Effector memory CD4-positive, alpha-beta T cell (primary cell): ENCODE measurements around the gene DUSP7.
"Not testable (repeated sequence)": the region's sequence is repeated elsewhere in the genome, so short reads cannot be mapped to it uniquely, and the experiment has no call there.

ENCODE experiments used
- DNase-seq, 3 donors: peaks; one replicate each; pipeline ENCODE4 v3.0.0-alpha.2; 2020
- H3K27ac ChIP-seq: 2 replicates; pipeline ENCODE4 v1.7.0; 2013; ENCODE audit warnings: mild to moderate bottlenecking, low read length, moderate library complexity; ENCODE audit not compliant: insufficient read depth, poor library complexity, severe bottlenecking
- H3K27me3 ChIP-seq: replicated peaks from 2 replicates; pipeline ENCODE4 v1.7.0; 2013; ENCODE audit warnings: mild to moderate bottlenecking, low read length; ENCODE audit not compliant: insufficient read depth, control insufficient read depth, poor library complexity, severe bottlenecking
- H3K36me3 ChIP-seq: 2 replicates; pipeline ENCODE4 v1.7.0; 2013; ENCODE audit warnings: mild to moderate bottlenecking, low read length, moderate library complexity; ENCODE audit not compliant: control insufficient read depth, insufficient read depth
- H3K4me1 ChIP-seq: 2 replicates; pipeline ENCODE4 v1.7.0; 2013; ENCODE audit warnings: low read length, mild to moderate bottlenecking; ENCODE audit not compliant: control insufficient read depth, insufficient read depth, poor library complexity, severe bottlenecking
- H3K4me3 ChIP-seq: 2 replicates; pipeline ENCODE4 v1.7.0; 2013; ENCODE audit warnings: low read length, low read depth, mild to moderate bottlenecking; ENCODE audit not compliant: insufficient read depth, poor library complexity, severe bottlenecking
- H3K9me3 ChIP-seq: 2 replicates; pipeline ENCODE4 v1.7.0; 2013; ENCODE audit warnings: mild to moderate bottlenecking, low read length, moderate library complexity; ENCODE audit not compliant: control insufficient read depth

Gene DUSP7

DNA sequence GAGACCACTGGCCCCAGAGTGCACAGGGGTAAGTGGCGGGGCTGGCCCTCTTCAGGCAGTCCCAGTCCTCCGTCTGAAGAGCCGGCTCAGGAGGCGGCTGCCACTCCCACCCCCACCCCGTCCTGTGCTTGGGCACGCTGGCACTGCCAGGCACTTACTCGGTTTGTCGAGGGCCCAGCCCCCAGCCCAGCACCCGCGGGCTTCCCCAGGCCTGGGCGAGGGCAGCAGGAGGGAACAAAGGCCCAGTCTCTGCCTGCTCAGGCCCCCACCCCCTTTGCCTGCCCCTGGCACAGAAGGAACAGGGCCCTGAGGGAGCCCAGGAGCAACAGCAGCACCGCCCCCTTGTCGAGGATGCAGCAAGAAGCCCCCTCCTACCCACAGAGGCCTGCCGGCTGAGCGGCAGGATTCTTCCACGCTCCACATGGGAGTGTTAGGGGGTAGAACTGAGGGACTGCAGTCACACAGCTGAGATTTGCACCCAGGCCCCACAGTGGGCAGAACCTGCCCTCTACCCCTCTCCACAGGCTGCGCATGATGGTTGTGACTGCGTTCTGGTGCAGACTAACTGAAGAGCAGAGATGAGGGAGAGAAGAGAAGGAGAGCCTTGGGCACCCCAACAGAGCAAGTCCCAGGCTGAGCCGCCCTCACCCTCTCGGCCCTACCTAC is 8.9 kb downstream of the DUSP7 start:
- Histone ChIP-seq H3K36me3 (peaks cover 37% of the 10 kb centered on the region), H3K27me3 (no peaks in the 10 kb centered on the region), H3K4me3 (no peak overlapping the region), H3K27ac (no peak overlapping the region), H3K4me1 (peaks cover 30% of the 10 kb centered on the region), H3K9me3 (no peaks in the 10 kb centered on the region)
- DNase-seq = no peak

DNA sequence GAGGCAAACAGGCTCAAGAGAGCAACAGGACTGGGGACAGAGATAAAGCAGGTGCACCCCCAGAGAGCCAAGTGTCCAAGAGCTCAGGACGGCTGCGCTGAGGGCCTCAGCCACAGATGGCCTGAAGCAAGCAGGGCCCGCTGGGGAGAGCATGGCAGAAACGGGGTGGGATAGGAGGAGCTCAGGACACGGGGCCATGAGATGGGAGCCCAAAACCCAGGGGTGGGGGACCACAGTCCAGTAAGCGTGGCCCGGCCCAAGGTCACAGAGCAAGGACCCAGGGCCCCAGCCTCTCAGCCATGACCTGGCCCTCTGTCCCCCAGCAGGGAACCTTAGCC is 9.5 kb downstream of the DUSP7 start:
- Histone ChIP-seq H3K4me3 (no peak overlapping the region), H3K4me1 (peaks cover 25% of the 10 kb centered on the region), H3K9me3 (no peaks in the 10 kb centered on the region), H3K27me3 (no peaks in the 10 kb centered on the region), H3K36me3 (peaks cover 37% of the 10 kb centered on the region), H3K27ac (no peak overlapping the region)
- no peak for DNase-seq

DNA sequence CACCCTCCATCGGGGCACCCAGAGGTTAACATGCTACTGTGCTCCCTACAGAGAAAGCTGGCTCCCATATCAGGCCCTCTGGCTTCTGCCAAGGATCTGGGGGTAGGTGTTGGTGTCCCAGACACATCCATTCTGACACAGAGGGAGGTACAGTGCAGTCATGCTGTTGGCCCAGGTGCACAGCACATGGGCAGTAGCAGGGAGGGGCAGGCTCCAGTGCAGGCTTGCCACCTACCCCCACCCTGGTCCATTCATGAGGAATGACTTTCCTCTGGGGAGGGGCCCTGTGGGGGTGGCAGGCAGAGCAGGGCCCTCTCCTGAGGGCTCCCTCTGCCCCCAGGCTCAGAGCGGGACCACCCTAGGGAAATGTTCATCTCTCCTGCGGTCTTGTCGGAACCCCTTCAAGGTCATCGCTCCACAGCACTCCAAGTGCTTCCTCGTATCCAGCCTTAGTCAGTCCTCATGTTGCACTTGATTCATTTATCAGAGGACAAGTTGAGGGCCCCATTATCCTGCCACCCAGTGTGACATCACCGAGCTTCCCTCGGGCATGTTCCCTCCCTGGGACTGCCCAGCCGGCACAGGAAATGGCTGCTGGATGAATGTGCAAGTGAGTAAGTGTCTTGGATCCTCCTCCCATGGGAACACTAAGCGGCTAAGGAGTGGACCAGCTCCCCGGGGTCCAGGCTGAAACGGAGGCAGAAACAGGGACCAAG is 10.0 kb downstream of the DUSP7 start:
- no peak for DNase-seq

DNA sequence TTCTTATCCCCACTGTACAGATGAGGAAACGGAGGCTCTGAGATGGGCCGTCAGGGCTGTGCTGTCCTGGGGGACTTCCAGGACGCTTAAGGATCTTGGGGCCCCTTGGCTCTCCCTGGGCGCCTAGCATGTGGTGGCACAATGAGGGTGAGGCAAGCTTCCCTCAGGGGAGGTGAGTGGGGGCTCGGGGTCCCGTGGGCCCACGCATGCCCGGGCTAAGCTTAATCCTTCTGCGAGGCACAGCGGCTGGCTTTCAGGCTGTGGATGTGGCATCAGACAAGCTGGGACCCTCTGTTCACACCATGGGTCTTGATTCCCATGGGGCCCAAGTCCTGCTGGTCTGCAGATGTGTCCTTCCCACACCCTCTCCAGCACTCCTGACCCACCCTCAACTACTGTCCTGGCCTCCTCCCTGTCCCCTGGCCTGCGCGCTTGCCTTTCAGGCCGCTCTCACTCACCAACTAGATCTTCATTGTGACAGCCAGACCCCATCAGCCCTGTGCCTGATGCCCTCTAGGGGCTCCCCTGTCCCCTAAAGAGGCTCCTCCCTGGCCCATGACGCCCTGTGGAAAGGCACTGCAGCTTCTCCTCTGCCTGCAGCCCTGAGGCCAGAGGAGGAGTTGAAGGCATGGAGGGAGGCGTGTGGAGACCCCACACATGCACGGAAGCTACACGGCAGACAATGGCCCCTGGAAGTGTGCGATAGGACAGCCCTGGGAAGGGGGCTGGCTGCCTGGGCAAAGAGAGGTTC is 11.3 kb downstream of the DUSP7 start:
- Histone ChIP-seq H3K9me3 (no peaks in the 10 kb centered on the region), H3K27me3 (no peaks in the 10 kb centered on the region), H3K36me3 (peaks cover 24% of the 10 kb centered on the region), H3K4me3 (no peak overlapping the region), H3K27ac (no peak overlapping the region), H3K4me1 (peaks cover 9% of the 10 kb centered on the region)
- no peak for DNase-seq

More for the DNA sequence above, 10.0 kb downstream of the DUSP7 start:
- Histone ChIP-seq H3K27me3 (no peaks in the 10 kb centered on the region), H3K36me3 (peaks cover 37% of the 10 kb centered on the region), H3K27ac (no peak overlapping the region), H3K4me3 (no peak overlapping the region), H3K4me1 (peaks cover 19% of the 10 kb centered on the region), H3K9me3 (no peaks in the 10 kb centered on the region)

DNA sequence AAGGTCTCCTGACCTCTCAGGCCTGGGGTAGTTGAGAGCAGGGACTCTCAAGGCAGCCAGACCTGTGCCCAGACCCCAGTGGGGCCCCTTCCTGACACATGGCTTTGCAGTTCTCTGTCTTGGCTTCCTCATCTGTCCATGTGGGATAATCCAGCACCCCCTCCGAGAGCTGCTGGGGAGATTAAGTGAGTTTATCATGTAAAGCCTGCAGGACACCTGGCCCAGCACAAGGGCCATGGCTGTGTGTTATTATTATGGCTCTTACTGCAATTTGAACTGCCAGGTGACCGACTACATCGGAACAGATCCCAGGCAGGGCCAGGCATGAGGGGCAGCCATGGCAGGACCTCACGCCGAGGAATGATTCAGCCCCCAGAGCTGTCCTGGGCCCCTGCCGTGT is 12.6 kb downstream of the DUSP7 start:
- DNase-seq = no peak
- Histone ChIP-seq H3K4me1 (peaks cover 4% of the 10 kb centered on the region), H3K4me3 (no peak overlapping the region), H3K36me3 (peaks cover 11% of the 10 kb centered on the region), H3K27ac (no peak overlapping the region), H3K27me3 (no peaks in the 10 kb centered on the region), H3K9me3 (no peaks in the 10 kb centered on the region)

DNA sequence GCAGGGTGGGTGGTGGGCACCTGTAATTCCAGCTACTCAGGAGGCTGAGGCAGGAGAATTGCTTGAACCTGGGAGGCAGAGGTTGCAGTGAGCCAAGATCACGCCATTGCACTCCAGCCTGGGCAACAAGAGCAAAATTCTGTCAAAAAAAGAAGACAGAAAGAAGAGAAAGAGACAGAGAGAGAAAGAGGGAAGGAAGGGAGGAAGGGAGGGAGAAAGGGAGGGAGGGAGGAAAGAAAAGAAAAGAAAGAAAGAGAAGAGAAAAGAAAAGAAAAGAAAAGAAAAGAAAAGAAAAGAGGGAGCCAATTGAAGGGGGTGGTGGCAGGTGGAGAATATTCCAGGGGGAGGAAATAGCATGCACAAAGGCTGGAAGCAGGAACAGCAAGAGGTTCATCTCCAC is 13.3 kb downstream of the DUSP7 start:
- H3K27ac ChIP-seq, H3K27me3 ChIP-seq, DNase-seq, H3K4me1 ChIP-seq, H3K4me3 ChIP-seq, H3K36me3 ChIP-seq, H3K9me3 ChIP-seq: not testable (repeated sequence)

DNA sequence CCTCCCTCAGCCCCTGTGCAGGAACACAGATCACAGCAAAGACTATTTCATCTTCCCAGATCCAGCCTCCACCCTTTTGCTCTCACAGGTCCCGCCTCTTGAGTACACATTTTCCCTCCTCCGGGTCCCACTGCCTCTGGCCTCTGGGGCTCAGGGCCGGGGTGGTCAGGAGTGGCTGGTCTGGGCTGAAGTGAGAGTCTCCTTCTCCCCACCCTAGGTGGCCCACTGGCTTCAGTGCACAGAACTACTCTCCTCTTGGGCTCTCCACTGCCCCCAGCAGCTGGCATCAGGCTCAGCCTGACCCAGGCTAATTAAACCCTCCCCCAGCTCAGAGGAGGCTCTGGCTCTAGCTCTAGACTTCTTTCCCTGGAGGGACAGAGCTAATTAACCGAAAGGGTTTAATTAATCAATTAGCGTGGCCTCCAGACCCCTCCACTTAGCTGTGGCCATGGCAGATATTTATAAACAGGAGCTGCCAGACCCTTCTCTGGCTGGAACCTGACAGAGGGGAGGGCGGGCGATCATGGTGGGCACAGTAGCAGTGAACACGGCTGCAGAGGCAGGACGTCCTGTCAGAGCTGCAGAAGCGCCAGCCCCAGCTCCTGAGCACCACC is 15.1 kb downstream of the DUSP7 start:
- Histone ChIP-seq H3K27me3 (no peaks in the 10 kb centered on the region), H3K9me3 (no peaks in the 10 kb centered on the region), H3K27ac (no peak overlapping the region), H3K4me1 (no peaks in the 10 kb centered on the region), H3K4me3 (no peak overlapping the region), H3K36me3 (no peaks in the 10 kb centered on the region)
- DNase-seq = no peak

DNA sequence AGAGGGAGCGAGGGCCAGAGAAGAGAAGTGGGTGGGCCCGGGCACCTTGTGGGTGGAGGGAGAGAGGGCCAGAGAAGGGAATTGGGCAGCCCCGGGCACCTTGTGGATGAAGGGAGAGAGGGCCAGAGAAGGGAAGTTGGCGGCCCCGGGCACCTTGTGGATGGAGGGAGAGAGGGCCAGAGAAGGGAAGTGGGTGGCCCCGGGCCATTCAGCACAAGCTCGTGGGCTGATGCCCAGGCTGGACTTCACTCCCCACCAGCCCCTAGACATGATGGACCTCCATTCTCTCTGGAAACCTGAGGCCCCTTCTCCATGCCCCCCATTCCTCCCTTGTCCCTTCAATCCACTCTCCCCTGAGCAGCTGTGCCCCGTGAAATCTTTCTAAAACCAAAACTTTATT is 15.8 kb downstream of the DUSP7 start:
- no peaks in the 10 kb centered on the region for H3K9me3 ChIP-seq
- H3K4me3 ChIP-seq = no peak overlapping the region
- H3K36me3 ChIP-seq = no peaks in the 10 kb centered on the region
- H3K27ac ChIP-seq = no peak overlapping the region
- H3K27me3 ChIP-seq = no peaks in the 10 kb centered on the region
- no peak for DNase-seq
- no peaks in the 10 kb centered on the region for H3K4me1 ChIP-seq

DNA sequence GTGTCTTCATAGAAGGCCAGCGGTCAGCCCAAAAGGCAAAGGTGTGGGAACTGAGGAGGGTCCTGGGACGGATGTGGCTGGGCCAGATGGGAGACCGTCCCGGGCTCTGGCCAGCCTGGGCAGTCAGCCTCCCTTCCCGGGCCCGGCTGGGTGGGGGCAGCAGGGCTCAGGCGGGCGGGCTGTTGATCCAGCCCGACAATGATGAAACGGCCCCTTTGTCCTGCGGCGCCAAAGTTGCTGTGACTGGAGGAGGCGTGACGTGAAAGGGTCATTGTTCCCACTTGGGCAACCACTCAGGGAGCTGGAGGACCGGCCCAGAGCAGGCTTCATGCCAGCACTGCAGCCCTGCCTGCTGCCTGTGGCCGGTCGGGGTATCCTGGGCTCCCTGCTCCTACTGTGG is 16.5 kb downstream of the DUSP7 start:
- no peak overlapping the region for H3K27ac ChIP-seq
- H3K4me1 ChIP-seq = no peaks in the 10 kb centered on the region
- H3K4me3 ChIP-seq = no peak overlapping the region

DNA sequence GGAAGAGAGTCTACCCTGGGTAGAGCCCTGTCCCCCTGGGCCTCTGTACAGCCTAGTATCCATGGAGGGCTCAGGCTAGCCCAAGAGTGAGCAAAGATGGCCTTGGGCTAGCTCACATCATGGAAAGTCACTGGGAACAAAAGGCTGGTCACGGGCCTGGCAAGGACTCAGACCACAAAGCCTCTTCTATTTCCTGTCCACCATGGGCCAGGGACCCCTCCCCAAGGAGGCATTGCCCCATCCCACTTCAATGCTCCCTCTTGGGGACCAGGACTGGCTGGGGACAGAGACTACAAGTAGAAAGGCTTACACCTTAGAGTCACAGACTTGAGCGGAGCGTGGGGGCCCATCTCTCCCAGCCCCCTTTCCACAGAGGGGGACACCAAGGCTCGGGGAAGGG is 16.9 kb downstream of the DUSP7 start:
- no peaks in the 10 kb centered on the region for H3K9me3 ChIP-seq
- H3K4me3 ChIP-seq = no peak overlapping the region
- DNase-seq = no peak
- H3K27me3 ChIP-seq = no peaks in the 10 kb centered on the region
- no peaks in the 10 kb centered on the region for H3K36me3 ChIP-seq
- H3K27ac ChIP-seq = no peak overlapping the region
- H3K4me1 ChIP-seq = no peaks in the 10 kb centered on the region

More for the DNA sequence above, 16.5 kb downstream of the DUSP7 start:
- Histone ChIP-seq H3K9me3 (no peaks in the 10 kb centered on the region), H3K36me3 (no peaks in the 10 kb centered on the region), H3K27me3 (no peaks in the 10 kb centered on the region)
- DNase-seq = no peak
